Mesothelial cell of epicardium (in vitro differentiated cells): ENCODE data around the gene KMO. TPM values are rescaled to one million over a fixed set of nuclear protein-coding genes. Genes with fewer than 3 reads are reported as not detected.
A peak's percentile ranks its signal among the peaks of the same experiment; 100 is the strongest.

Experiments
- DNase-seq, 2 experiments: peaks; one replicate each; pipeline ENCODE4 v3.0.0; 2021; ENCODE audit warnings: low spot score in 2 of 2; ENCODE audit not compliant: unreplicated experiment in 2 of 2
- H3K27ac Mint-ChIP-seq: 2 replicates; pipeline ENCODE4 v1.8.0; 2021; ENCODE audit warnings: mixed read lengths
- H3K27me3 Mint-ChIP-seq: 2 replicates; pipeline ENCODE4 v1.8.0; 2021; ENCODE audit warnings: low read depth, mixed read lengths
- H3K36me3 Mint-ChIP-seq: 2 replicates; pipeline ENCODE4 v1.8.0; 2021; ENCODE audit warnings: mixed read lengths
- H3K4me1 Mint-ChIP-seq: 2 replicates; pipeline ENCODE4 v1.8.0; 2021; ENCODE audit warnings: mixed read lengths
- H3K4me3 Mint-ChIP-seq: 2 replicates; pipeline ENCODE4 v1.8.0; 2021; ENCODE audit warnings: mild to moderate bottlenecking, moderate library complexity, mixed read lengths
- H3K9me3 Mint-ChIP-seq: 2 replicates; pipeline ENCODE4 v1.8.0; 2021; ENCODE audit warnings: mixed read lengths
- total RNA-seq: library from RNA; stranded (reverse); gene quantifications from 3 replicates; pipeline ENCODE4 v1.2.1, GENCODE V29; 2021
- TF ChIP-seq, protein P1 (sequence below): fragments of 200-600 bp; sonication (generic); IDR thresholded peaks from one replicate; pipeline ENCODE4 v1.5.0; 2021; ENCODE audit warnings: antibody characterized with exemption; ENCODE audit not compliant: unreplicated experiment

Gene KMO
- total RNA-seq, 1 donor from 2014 or later = not detected

DNA sequence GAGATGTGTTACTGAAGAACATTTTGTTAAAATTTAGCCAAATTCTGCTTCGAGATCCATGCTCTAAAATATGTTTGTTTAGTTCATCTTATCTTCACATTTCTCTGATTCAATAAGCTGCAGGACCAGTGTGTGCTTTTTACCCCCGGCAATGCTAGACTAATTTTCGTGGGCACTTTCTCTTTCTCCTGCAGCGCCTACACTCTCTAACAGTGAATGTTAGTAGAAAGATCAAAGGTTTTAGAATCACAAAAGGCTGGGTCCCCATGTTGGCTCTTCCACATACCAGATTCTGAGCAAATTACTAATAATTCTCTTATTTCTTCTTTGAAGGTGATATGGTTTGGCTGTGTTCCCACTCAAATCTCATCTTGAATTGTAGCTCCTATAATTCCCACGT, 99.5 kb downstream of the KMO start:
- H3K27ac Mint-ChIP-seq = peak overlapping the region; percentile 23

DNA sequence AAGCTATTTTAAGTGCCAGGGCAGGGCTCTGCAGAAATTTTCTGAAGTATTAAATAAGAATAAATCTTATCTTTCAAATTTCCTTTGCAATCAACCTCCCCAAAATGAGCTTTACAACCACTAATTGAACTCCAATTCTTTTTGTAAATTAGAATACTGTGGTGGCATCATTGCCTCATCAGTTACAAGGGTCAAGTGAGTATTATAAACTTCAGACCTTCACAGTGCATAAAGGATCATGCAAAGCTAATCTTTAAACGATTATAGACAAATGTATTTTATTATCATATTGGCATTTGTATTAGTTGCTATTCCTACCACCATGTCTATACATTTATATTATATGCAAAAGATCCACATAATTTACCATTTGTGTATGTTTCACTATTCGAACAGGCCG, 100.8 kb downstream of the KMO start:
- peaks cover 27% of the 10 kb centered on the region for H3K4me1 Mint-ChIP-seq
- DNase-seq = no peak
- no peaks in the 10 kb centered on the region for H3K27me3 Mint-ChIP-seq
- H3K9me3 Mint-ChIP-seq = peaks cover 8% of the 10 kb centered on the region
- H3K36me3 Mint-ChIP-seq = peaks cover 23% of the 10 kb centered on the region
- H3K27ac Mint-ChIP-seq = no peak overlapping the region
- TF ChIP-seq, protein P1, sequence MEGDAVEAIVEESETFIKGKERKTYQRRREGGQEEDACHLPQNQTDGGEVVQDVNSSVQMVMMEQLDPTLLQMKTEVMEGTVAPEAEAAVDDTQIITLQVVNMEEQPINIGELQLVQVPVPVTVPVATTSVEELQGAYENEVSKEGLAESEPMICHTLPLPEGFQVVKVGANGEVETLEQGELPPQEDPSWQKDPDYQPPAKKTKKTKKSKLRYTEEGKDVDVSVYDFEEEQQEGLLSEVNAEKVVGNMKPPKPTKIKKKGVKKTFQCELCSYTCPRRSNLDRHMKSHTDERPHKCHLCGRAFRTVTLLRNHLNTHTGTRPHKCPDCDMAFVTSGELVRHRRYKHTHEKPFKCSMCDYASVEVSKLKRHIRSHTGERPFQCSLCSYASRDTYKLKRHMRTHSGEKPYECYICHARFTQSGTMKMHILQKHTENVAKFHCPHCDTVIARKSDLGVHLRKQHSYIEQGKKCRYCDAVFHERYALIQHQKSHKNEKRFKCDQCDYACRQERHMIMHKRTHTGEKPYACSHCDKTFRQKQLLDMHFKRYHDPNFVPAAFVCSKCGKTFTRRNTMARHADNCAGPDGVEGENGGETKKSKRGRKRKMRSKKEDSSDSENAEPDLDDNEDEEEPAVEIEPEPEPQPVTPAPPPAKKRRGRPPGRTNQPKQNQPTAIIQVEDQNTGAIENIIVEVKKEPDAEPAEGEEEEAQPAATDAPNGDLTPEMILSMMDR = no peak
- no peak overlapping the region for H3K4me3 Mint-ChIP-seq

More for the DNA sequence above, 99.5 kb downstream of the KMO start:
- Mint-ChIP-seq H3K9me3 (peaks cover 8% of the 10 kb centered on the region), H3K4me3 (no peak overlapping the region), H3K27me3 (no peaks in the 10 kb centered on the region), H3K4me1 (peaks cover 16% of the 10 kb centered on the region), H3K36me3 (peaks cover 23% of the 10 kb centered on the region)
- DNase-seq = no peak
- TF ChIP-seq, protein P1 = no peak

DNA sequence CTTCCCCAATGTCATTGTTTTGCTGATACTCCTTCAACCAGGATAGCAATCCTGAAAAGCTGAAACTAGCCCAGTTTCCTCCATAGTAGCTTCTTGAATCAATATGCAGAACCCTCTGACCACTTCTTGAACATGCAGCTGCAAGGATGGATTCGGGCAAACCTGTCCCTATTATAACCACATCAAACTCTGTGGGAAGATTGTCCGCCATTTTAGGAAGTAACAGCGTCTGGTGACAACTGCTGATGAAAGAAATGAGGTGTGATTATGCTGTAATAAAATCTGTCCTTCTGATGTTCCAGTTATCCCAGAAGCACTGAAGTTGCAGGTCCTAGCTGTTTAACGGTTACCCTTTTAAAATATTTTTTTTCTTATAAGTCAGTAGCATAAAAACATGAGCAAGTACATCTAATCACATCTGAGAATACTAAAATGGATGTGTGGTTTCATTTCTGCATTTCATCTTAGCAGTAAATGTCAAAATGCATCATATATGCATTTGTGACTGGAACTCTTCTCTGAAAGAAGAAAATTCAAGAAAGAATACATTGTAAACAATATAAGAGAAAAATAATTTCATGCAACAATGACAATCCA, 103.5 kb downstream of the KMO start:
- H3K9me3 Mint-ChIP-seq = peaks cover 8% of the 10 kb centered on the region
- H3K27ac Mint-ChIP-seq = no peak overlapping the region
- DNase-seq = no peak
- TF ChIP-seq, protein P1 = no peak
- no peak overlapping the region for H3K4me3 Mint-ChIP-seq
- no peaks in the 10 kb centered on the region for H3K27me3 Mint-ChIP-seq
- H3K36me3 Mint-ChIP-seq = peaks cover 23% of the 10 kb centered on the region
- peaks cover 39% of the 10 kb centered on the region for H3K4me1 Mint-ChIP-seq

DNA sequence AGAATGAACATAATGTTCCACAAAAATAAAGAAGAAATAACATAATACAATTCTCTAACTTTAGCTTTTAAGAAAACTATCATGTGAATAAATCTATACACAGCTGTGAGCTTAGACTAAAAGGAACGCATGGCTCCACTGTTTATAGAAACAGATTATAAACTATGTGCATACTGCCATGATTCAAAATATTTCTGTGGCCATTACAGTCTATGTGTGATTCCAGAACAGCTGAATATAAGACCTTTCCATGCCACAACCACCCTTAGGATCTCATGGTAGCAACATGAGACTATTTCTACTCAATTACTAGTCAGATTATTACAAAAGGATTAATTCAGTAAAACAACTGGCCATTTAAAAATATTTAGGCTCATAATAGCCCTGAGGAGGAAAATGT, 104.1 kb downstream of the KMO start:
- Mint-ChIP-seq H3K4me3 (no peak overlapping the region), H3K27ac (peak overlapping the region; percentile 75), H3K27me3 (no peaks in the 10 kb centered on the region), H3K9me3 (peaks cover 8% of the 10 kb centered on the region), H3K4me1 (peaks cover 39% of the 10 kb centered on the region), H3K36me3 (peaks cover 23% of the 10 kb centered on the region)
- TF ChIP-seq, protein P1 = no peak
- DNase-seq = no peak

DNA sequence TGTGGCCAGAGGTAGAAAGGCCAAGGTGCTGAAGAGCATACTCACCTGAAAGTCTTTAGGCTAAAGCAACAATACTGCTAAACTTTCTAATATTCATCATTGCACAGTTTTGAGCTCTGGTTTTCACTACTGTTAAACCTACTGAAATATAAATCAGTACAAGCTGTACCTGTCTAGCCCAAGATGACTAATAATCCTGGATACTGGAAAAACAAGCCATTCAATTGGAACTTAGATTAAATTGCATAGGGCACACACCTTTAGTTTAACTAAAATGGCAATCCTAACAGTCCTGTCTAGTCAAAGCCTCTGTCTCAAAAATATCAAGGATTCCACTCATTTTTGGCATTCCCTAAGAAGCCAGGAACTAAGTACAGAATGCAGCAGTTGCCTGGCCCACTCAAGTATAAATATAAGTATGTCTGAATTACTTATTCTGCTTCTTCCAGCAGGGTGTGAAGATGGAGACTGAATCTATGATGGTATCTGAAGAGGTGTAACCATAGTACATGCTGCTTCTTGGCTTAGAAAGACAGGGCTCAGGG, 104.9 kb downstream of the KMO start:
- TF ChIP-seq, protein P1 = no peak
- Mint-ChIP-seq H3K4me1 (peaks cover 33% of the 10 kb centered on the region), H3K36me3 (peaks cover 22% of the 10 kb centered on the region), H3K9me3 (peaks cover 15% of the 10 kb centered on the region), H3K27ac (peak overlapping the region; percentile 80), H3K4me3 (peak overlapping the region; percentile 61), H3K27me3 (no peaks in the 10 kb centered on the region)
- DNase-seq = no peak
